Gastrocnemius medialis (tissue), 4 donors: ENCODE measurements around the gene CEP350.

Source experiments
- CTCF ChIP-seq, 5 experiments: fragments of 450-650 bp in 3 of 5; fragments of 200-600 bp in 2 of 5; sonication (generic) in 2 of 5; IDR thresholded peaks in 4 of 5; conservative IDR thresholded peaks in 1 of 5; 1 replicate in 4 of 5; 2 replicates in 1 of 5; pipeline ENCODE4 v1.5.1; 2016 to 2019; ENCODE audit warnings: antibody characterized with exemption in 5 of 5, mild to moderate bottlenecking in 3 of 5, moderate library complexity in 3 of 5
- POLR2A ChIP-seq, 2 donors: fragments of 450-650 bp; IDR thresholded peaks; one replicate each; pipeline ENCODE4 v1.6.1; 2017; ENCODE audit warnings: antibody characterized with exemption in 2 of 2, mild to moderate bottlenecking in 2 of 2, moderate library complexity in 2 of 2

- TF ChIP-seq CTCF (IDR thresholded peaks at IDR 0.05 in 4 of 5, conservative IDR thresholded peaks at IDR 0.05 in 1 of 5) (no peak), POLR2A (IDR thresholded peaks at IDR 0.05) (no peak)
These were observed 88.5 kb downstream of the CEP350 start for GRCh38 chr1:180042988-180043622.
